Nephron progenitor cell (in vitro differentiated cells): ENCODE data around the gene AHDC1.
"Not testable (repeated sequence)": the region's sequence is repeated elsewhere in the genome, so short reads cannot be mapped to it uniquely, and the experiment has no call there.

Experiments used
- DNase-seq: peaks from one replicate; pipeline ENCODE4 v3.0.0; 2021
- H3K27ac Mint-ChIP-seq: 2 replicates; pipeline ENCODE4 v1.8.0; 2021; ENCODE audit warnings: mild to moderate bottlenecking, moderate library complexity, mixed read lengths
- H3K27me3 Mint-ChIP-seq: 2 replicates; pipeline ENCODE4 v1.8.0; 2021; ENCODE audit warnings: mild to moderate bottlenecking, low read depth, mixed read lengths; ENCODE audit not compliant: poor library complexity
- H3K36me3 Mint-ChIP-seq: 2 replicates; pipeline ENCODE4 v1.8.0; 2021; ENCODE audit warnings: low read depth, mixed read lengths
- H3K4me1 Mint-ChIP-seq: 2 replicates; pipeline ENCODE4 v1.8.0; 2021; ENCODE audit warnings: mixed read lengths
- H3K4me3 Mint-ChIP-seq: 2 replicates; pipeline ENCODE4 v1.8.0; 2021; ENCODE audit warnings: mild to moderate bottlenecking, moderate library complexity, mixed read lengths
- H3K9me3 Mint-ChIP-seq: 2 replicates; pipeline ENCODE4 v1.8.0; 2021; ENCODE audit warnings: mild to moderate bottlenecking, moderate library complexity, mixed read lengths
- CTCF ChIP-seq: fragments of 200-600 bp; sonication (generic); IDR thresholded peaks from 2 replicates; pipeline ENCODE4 v1.5.0; 2021; ENCODE audit warnings: antibody characterized with exemption

Gene AHDC1

GRCh38 chr1:27503844-27504587, 99.9 kb downstream of the AHDC1 start:
- peaks cover 62% of the 10 kb centered on the region for H3K4me1 Mint-ChIP-seq
- H3K36me3 Mint-ChIP-seq: no peaks in the 10 kb centered on the region
- peaks cover 4% of the 10 kb centered on the region for H3K27me3 Mint-ChIP-seq
- H3K9me3 Mint-ChIP-seq: peaks cover 3% of the 10 kb centered on the region
- no peak for TF ChIP-seq CTCF
- no peak for DNase-seq
- peak overlapping the region; percentile 99 for H3K27ac Mint-ChIP-seq
- H3K4me3 Mint-ChIP-seq: peak overlapping the region; percentile 65

GRCh38 chr1:27503033-27503432, 100.9 kb downstream of the AHDC1 start:
- peaks cover 56% of the 10 kb centered on the region for H3K4me1 Mint-ChIP-seq
- H3K27me3 Mint-ChIP-seq: peaks cover 4% of the 10 kb centered on the region
- peak overlapping the region; percentile 49 for H3K4me3 Mint-ChIP-seq
- TF ChIP-seq CTCF: no peak
- peaks cover 5% of the 10 kb centered on the region for H3K9me3 Mint-ChIP-seq
- no peak for DNase-seq
- no peaks in the 10 kb centered on the region for H3K36me3 Mint-ChIP-seq
- H3K27ac Mint-ChIP-seq: peak overlapping the region; percentile 99

- Mint-ChIP-seq H3K4me1 (peaks cover 64% of the 10 kb centered on the region), H3K27ac (peak overlapping the region; percentile 94)
- H3K9me3 Mint-ChIP-seq, H3K4me3 Mint-ChIP-seq, H3K36me3 Mint-ChIP-seq, H3K27me3 Mint-ChIP-seq, DNase-seq: not testable (repeated sequence)
Observed at GRCh38 chr1:27501159-27501558, 102.8 kb downstream of the AHDC1 start.

- DNase-seq: no peak
- Mint-ChIP-seq H3K4me1 (peaks cover 53% of the 10 kb centered on the region), H3K27me3 (peaks cover 4% of the 10 kb centered on the region), H3K36me3 (no peaks in the 10 kb centered on the region), H3K9me3 (peaks cover 5% of the 10 kb centered on the region), H3K4me3 (no peak overlapping the region), H3K27ac (no peak overlapping the region)
- no peak for TF ChIP-seq CTCF
Observed at GRCh38 chr1:27499142-27499541, 104.8 kb downstream of the AHDC1 start.

GRCh38 chr1:27496604-27497155, 107.3 kb downstream of the AHDC1 start:
- peak overlapping the region; percentile 19 for H3K4me3 Mint-ChIP-seq
- peaks cover 45% of the 10 kb centered on the region for H3K4me1 Mint-ChIP-seq

GRCh38 chr1:27492796-27493195, 111.1 kb downstream of the AHDC1 start:
- DNase-seq: no peak
- H3K27me3 Mint-ChIP-seq: no peaks in the 10 kb centered on the region
- H3K4me3 Mint-ChIP-seq: no peak overlapping the region
- peak overlapping the region; percentile 96 for H3K27ac Mint-ChIP-seq
- no peaks in the 10 kb centered on the region for H3K36me3 Mint-ChIP-seq
- H3K4me1 Mint-ChIP-seq: peaks cover 54% of the 10 kb centered on the region
- no peaks in the 10 kb centered on the region for H3K9me3 Mint-ChIP-seq
- TF ChIP-seq CTCF: no peak

More at GRCh38 chr1:27496604-27497155, 107.3 kb downstream of the AHDC1 start:
- Mint-ChIP-seq H3K36me3 (no peaks in the 10 kb centered on the region), H3K27ac (peak overlapping the region; percentile 55), H3K9me3 (peaks cover 5% of the 10 kb centered on the region), H3K27me3 (no peaks in the 10 kb centered on the region)
- DNase-seq: peak; percentile 59
- peak; percentile 45 for TF ChIP-seq CTCF
